Liver (tissue), 9 donors: Measurements from ENCODE around the gene MYOZ1. TPM values are rescaled to one million over a fixed set of nuclear protein-coding genes. Genes with fewer than 3 reads are reported as not detected.

Experiments used
- DNase-seq: peaks from one replicate; pipeline ENCODE4 v3.0.0-alpha.2; 2017; ENCODE audit warnings: low spot score
- H3K27ac ChIP-seq, 2 donors: one replicate each; pipeline ENCODE4 v1.7.0; 2013; ENCODE audit warnings: inconsistent platforms in 2 of 2, low read length in 2 of 2, control low read depth in 1 of 2, low read depth in 1 of 2, mild to moderate bottlenecking in 1 of 2
- H3K27me3 ChIP-seq, 4 donors: one replicate each; pipeline versions ENCODE4 v1.6.1 to v1.7.0; 2013; ENCODE audit warnings: low read length in 3 of 4, inconsistent platforms in 1 of 4, mild to moderate bottlenecking in 1 of 4, moderate library complexity in 1 of 4; ENCODE audit not compliant: control insufficient read depth in 4 of 4, insufficient read depth in 4 of 4
- H3K36me3 ChIP-seq, 4 donors: one replicate each; pipeline versions ENCODE4 v1.6.1 to v1.7.0; 2013; ENCODE audit warnings: low read length in 3 of 4, mild to moderate bottlenecking in 3 of 4, low read depth in 1 of 4, moderate library complexity in 1 of 4; ENCODE audit not compliant: control insufficient read depth in 4 of 4, insufficient read depth in 3 of 4
- H3K4me1 ChIP-seq, 4 donors: one replicate each; pipeline versions ENCODE4 v1.6.1 to v1.7.0; 2013; ENCODE audit warnings: low read length in 3 of 4, mild to moderate bottlenecking in 3 of 4, moderate library complexity in 1 of 4; ENCODE audit not compliant: control insufficient read depth in 4 of 4, insufficient read depth in 4 of 4
- H3K4me3 ChIP-seq, 3 donors: one replicate each; pipeline versions ENCODE4 v1.6.1 to v1.7.0; 2013; ENCODE audit warnings: low read length in 3 of 3, control low read depth in 1 of 3, low read depth in 1 of 3, mild to moderate bottlenecking in 1 of 3
- H3K9ac ChIP-seq, 2 donors: one replicate each; pipeline ENCODE4 v1.7.0; 2013; ENCODE audit warnings: low read length in 2 of 2, mild to moderate bottlenecking in 2 of 2, moderate library complexity in 2 of 2, control low read depth in 1 of 2, low read depth in 1 of 2
- H3K9me3 ChIP-seq, 4 donors: one replicate each; pipeline versions ENCODE4 v1.6.1 to v1.7.0; 2013; ENCODE audit warnings: low read length in 3 of 4; ENCODE audit not compliant: control insufficient read depth in 4 of 4
- EGR1 ChIP-seq, 2 donors: IDR thresholded peaks; 2 replicates each; pipeline ENCODE4 v1.6.1; 2016 to 2018; ENCODE audit warnings: antibody characterized with exemption in 2 of 2, low read depth in 2 of 2
- FOXA1 ChIP-seq: IDR thresholded peaks from 2 replicates; pipeline ENCODE4 v1.6.1; 2016; ENCODE audit warnings: antibody characterized with exemption
- FOXA2 ChIP-seq: IDR thresholded peaks from 2 replicates; pipeline ENCODE4 v1.6.1; 2016; ENCODE audit warnings: antibody characterized with exemption
- GABPA ChIP-seq, 2 donors: IDR thresholded peaks in 1 of 2; conservative IDR thresholded peaks in 1 of 2; 2 replicates each; pipeline ENCODE4 v1.6.1; 2016; ENCODE audit warnings: antibody characterized with exemption in 2 of 2, mild to moderate bottlenecking in 1 of 2, moderate library complexity in 1 of 2
- HNF4A ChIP-seq, 2 donors: conservative IDR thresholded peaks; 2 replicates each; pipeline ENCODE4 v1.6.1; 2016; ENCODE audit warnings: antibody characterized with exemption in 2 of 2, mild to moderate bottlenecking in 2 of 2
- HNF4G ChIP-seq: IDR thresholded peaks from 2 replicates; pipeline ENCODE4 v1.6.1; 2016; ENCODE audit warnings: antibody characterized with exemption
- JUND ChIP-seq, 2 donors: IDR thresholded peaks; 2 replicates each; pipeline ENCODE4 v1.6.1; 2016; ENCODE audit warnings: antibody characterized with exemption in 2 of 2
- NR2F2 ChIP-seq: IDR thresholded peaks from 2 replicates; pipeline ENCODE4 v1.6.1; 2016; ENCODE audit warnings: antibody characterized with exemption
- RAD21 ChIP-seq, 2 donors: IDR thresholded peaks; 2 replicates each; pipeline ENCODE4 v1.6.1; 2016; ENCODE audit warnings: antibody characterized with exemption in 2 of 2, mild to moderate bottlenecking in 2 of 2
- RXRA ChIP-seq, 2 donors: IDR thresholded peaks; 2 replicates each; pipeline ENCODE4 v1.6.1; 2017 to 2018; ENCODE audit warnings: antibody characterized with exemption in 2 of 2, mild to moderate bottlenecking in 1 of 2
- SP1 ChIP-seq: IDR thresholded peaks from 2 replicates; pipeline ENCODE4 v1.6.1; 2018; ENCODE audit warnings: antibody characterized with exemption, mild to moderate bottlenecking
- TAF1 ChIP-seq: conservative IDR thresholded peaks from 2 replicates; pipeline ENCODE4 v1.6.1; 2016; ENCODE audit warnings: antibody characterized with exemption, mild to moderate bottlenecking
- YY1 ChIP-seq: IDR thresholded peaks from 2 replicates; pipeline ENCODE4 v1.6.1; 2016; ENCODE audit warnings: antibody characterized with exemption, mild to moderate bottlenecking
- WGBS: extraction: QIAGEN DNeasy Blood & Tissue Kit; methylation state at CpG from one replicate; pipeline ENCODE4 v1.1.7; 2013; 5-methylcytosine and 5-hydroxymethylcytosine counted together
- polyA plus RNA-seq, 2 donors: library from polyadenylated mRNA; stranded (reverse) in 1 of 2; unstranded in 1 of 2; fragments of 200-250 nt in 1 of 2; fragments of >200 nt in 1 of 2; fragmentation: Nextera tagmentation in 1 of 2; extraction: Ambion mirVana in 1 of 2; gene quantifications; one replicate each; pipeline versions ENCODE4 v1.2.1 to v1.2.3, GENCODE V29; 2013 to 2015
- total RNA-seq, 2 donors: library from RNA; depleted of rRNA; stranded (reverse); fragments of >200 nt; gene quantifications; one replicate each; pipeline ENCODE4 v1.2.3, GENCODE V29; 2014
- TF ChIP-seq, protein P1 (sequence below): fragments of 150-350 bp; IDR thresholded peaks from 2 replicates; pipeline ENCODE4 v1.5.1; 2017; ENCODE audit warnings: improper control_type of control experiment, low read depth, low read length; ENCODE audit not compliant: missing input control
- TF ChIP-seq, protein P2 (sequence below): IDR thresholded peaks from 2 replicates; pipeline ENCODE4 v1.6.1; 2016; ENCODE audit warnings: antibody characterized with exemption
- TF ChIP-seq, protein P3 (sequence below): IDR thresholded peaks from 2 replicates; pipeline ENCODE4 v1.6.1; 2016; ENCODE audit warnings: antibody characterized with exemption
- TF ChIP-seq, protein P4 (sequence below): IDR thresholded peaks from 2 replicates; pipeline ENCODE4 v1.6.1; 2016; ENCODE audit warnings: antibody characterized with exemption
- TF ChIP-seq, protein P5 (sequence below): IDR thresholded peaks from 2 replicates; pipeline ENCODE4 v1.6.1; 2016; ENCODE audit warnings: antibody characterized with exemption, mild to moderate bottlenecking
- donor health status: healthy.
- donor health status: healthy.
- donor health status: healthy.
- donor health status: healthy.
- donor health status: healthy.

Gene MYOZ1
- total and polyA plus RNA-seq, 4 donors = 0.14 to 0.23 (median 0.17) TPM; not detected in 1

DNA sequence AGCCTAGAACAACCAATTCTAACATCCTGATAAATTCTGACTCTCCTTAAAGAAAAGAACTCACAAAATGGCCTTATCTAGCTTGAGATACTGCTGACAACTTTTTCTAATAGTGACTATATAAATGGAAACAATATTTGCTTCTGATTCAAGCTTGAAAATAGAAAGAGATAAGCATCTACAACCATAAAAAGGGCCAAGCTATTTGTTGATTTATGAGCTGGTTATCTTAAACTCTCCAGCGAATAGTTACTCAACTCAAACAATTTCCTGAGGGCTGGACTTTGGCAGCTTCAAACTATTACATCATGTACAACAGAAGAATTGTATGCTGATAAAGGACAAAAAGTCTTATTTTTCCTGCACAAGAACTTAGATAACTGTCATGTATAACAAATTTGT lies 54.7 kb downstream of the MYOZ1 start:
- Histone ChIP-seq H3K36me3 (no peaks in the 10 kb centered on the region), H3K4me1 (peaks cover 8 to 23% (median 19%) of the 10 kb centered on the region in 4 donors), H3K9me3 (peaks cover 0 to 2% (median 0%) of the 10 kb centered on the region in 4 donors), H3K4me3 (no peak overlapping the region), H3K9ac (no peak overlapping the region), H3K27ac (no peak overlapping the region), H3K27me3 (no peaks in the 10 kb centered on the region)
- WGBS = 2% methylated on average over 1 of the region's 1 CpG
- TF ChIP-seq FOXA2 (no peak), HNF4G (peak; percentile 77), FOXA1 (no peak), HNF4A (conservative IDR thresholded peaks at IDR 0.05) (peak; percentile 92 to 94), JUND (IDR thresholded peaks at IDR 0.05) (peak; percentile 25 to 77), GABPA (IDR thresholded peaks at IDR 0.05 in 1 of 2, conservative IDR thresholded peaks at IDR 0.05 in 1 of 2) (peak in 1 of 2 donors; percentile 42), RXRA (IDR thresholded peaks at IDR 0.05) (peak; percentile 44 to 73), RAD21 (IDR thresholded peaks at IDR 0.05) (peak; percentile 22 to 32), TAF1 (no peak), SP1 (peak; percentile 75), EGR1 (IDR thresholded peaks at IDR 0.05; ENCODE audit: low read depth in 2 of 2) (no peak), YY1 (peak; percentile 58), NR2F2 (peak; percentile 35)
- TF ChIP-seq, protein P1, sequence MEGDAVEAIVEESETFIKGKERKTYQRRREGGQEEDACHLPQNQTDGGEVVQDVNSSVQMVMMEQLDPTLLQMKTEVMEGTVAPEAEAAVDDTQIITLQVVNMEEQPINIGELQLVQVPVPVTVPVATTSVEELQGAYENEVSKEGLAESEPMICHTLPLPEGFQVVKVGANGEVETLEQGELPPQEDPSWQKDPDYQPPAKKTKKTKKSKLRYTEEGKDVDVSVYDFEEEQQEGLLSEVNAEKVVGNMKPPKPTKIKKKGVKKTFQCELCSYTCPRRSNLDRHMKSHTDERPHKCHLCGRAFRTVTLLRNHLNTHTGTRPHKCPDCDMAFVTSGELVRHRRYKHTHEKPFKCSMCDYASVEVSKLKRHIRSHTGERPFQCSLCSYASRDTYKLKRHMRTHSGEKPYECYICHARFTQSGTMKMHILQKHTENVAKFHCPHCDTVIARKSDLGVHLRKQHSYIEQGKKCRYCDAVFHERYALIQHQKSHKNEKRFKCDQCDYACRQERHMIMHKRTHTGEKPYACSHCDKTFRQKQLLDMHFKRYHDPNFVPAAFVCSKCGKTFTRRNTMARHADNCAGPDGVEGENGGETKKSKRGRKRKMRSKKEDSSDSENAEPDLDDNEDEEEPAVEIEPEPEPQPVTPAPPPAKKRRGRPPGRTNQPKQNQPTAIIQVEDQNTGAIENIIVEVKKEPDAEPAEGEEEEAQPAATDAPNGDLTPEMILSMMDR = no peak
- TF ChIP-seq, protein P2, sequence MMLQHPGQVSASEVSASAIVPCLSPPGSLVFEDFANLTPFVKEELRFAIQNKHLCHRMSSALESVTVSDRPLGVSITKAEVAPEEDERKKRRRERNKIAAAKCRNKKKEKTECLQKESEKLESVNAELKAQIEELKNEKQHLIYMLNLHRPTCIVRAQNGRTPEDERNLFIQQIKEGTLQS = peak; percentile 78
- TF ChIP-seq, protein P3, sequence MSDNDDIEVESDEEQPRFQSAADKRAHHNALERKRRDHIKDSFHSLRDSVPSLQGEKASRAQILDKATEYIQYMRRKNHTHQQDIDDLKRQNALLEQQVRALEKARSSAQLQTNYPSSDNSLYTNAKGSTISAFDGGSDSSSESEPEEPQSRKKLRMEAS = peak; percentile 49
- TF ChIP-seq, protein P4, sequence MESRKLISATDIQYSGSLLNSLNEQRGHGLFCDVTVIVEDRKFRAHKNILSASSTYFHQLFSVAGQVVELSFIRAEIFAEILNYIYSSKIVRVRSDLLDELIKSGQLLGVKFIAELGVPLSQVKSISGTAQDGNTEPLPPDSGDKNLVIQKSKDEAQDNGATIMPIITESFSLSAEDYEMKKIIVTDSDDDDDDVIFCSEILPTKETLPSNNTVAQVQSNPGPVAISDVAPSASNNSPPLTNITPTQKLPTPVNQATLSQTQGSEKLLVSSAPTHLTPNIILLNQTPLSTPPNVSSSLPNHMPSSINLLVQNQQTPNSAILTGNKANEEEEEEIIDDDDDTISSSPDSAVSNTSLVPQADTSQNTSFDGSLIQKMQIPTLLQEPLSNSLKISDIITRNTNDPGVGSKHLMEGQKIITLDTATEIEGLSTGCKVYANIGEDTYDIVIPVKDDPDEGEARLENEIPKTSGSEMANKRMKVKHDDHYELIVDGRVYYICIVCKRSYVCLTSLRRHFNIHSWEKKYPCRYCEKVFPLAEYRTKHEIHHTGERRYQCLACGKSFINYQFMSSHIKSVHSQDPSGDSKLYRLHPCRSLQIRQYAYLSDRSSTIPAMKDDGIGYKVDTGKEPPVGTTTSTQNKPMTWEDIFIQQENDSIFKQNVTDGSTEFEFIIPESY = peak; percentile 90
- TF ChIP-seq, protein P5, sequence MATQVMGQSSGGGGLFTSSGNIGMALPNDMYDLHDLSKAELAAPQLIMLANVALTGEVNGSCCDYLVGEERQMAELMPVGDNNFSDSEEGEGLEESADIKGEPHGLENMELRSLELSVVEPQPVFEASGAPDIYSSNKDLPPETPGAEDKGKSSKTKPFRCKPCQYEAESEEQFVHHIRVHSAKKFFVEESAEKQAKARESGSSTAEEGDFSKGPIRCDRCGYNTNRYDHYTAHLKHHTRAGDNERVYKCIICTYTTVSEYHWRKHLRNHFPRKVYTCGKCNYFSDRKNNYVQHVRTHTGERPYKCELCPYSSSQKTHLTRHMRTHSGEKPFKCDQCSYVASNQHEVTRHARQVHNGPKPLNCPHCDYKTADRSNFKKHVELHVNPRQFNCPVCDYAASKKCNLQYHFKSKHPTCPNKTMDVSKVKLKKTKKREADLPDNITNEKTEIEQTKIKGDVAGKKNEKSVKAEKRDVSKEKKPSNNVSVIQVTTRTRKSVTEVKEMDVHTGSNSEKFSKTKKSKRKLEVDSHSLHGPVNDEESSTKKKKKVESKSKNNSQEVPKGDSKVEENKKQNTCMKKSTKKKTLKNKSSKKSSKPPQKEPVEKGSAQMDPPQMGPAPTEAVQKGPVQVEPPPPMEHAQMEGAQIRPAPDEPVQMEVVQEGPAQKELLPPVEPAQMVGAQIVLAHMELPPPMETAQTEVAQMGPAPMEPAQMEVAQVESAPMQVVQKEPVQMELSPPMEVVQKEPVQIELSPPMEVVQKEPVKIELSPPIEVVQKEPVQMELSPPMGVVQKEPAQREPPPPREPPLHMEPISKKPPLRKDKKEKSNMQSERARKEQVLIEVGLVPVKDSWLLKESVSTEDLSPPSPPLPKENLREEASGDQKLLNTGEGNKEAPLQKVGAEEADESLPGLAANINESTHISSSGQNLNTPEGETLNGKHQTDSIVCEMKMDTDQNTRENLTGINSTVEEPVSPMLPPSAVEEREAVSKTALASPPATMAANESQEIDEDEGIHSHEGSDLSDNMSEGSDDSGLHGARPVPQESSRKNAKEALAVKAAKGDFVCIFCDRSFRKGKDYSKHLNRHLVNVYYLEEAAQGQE = no peak
- no peak for DNase-seq
